GM12864 (cell line): ENCODE data around the gene OR1S1.

Experiments used
- DNase-seq: peaks from one replicate; pipeline ENCODE4 v3.0.0-alpha.2; 2011; ENCODE audit warnings: low read depth
- H3K4me3 ChIP-seq: 2 replicates; pipeline ENCODE4 v1.5.1; 2011; ENCODE audit warnings: mild to moderate bottlenecking, low read depth, low read length, control low read depth
- CTCF ChIP-seq: IDR thresholded peaks from 2 replicates; pipeline ENCODE4 v1.5.1; 2011; ENCODE audit warnings: low read depth, mild to moderate bottlenecking, moderate library complexity, low read length, control low read depth, inconsistent platforms; ENCODE audit errors: missing control alignments

Gene OR1S1

GRCh38 chr11:58216476-58216875, 4.0 kb downstream of the OR1S1 start:
- no peak overlapping the region for H3K4me3 ChIP-seq
- no peak for DNase-seq
- TF ChIP-seq CTCF = no peak

- no peak for DNase-seq
- H3K4me3 ChIP-seq = no peak overlapping the region
- TF ChIP-seq CTCF = no peak
Observed at GRCh38 chr11:58222721-58223120, 10.2 kb downstream of the OR1S1 start.

GRCh38 chr11:58227956-58228615, 15.6 kb downstream of the OR1S1 start:
- TF ChIP-seq CTCF = no peak
- no peak overlapping the region for H3K4me3 ChIP-seq
- DNase-seq = no peak

GRCh38 chr11:58243954-58244353, 31.4 kb downstream of the OR1S1 start:
- H3K4me3 ChIP-seq = no peak overlapping the region
- TF ChIP-seq CTCF = no peak
- DNase-seq = no peak

GRCh38 chr11:58254936-58255335, 42.4 kb downstream of the OR1S1 start:
- no peak overlapping the region for H3K4me3 ChIP-seq
- no peak for TF ChIP-seq CTCF
- no peak for DNase-seq

GRCh38 chr11:58259983-58260382, 47.5 kb downstream of the OR1S1 start:
- TF ChIP-seq CTCF = no peak
- no peak for DNase-seq
- no peak overlapping the region for H3K4me3 ChIP-seq
